Tibial artery (tissue), 4 donors: ENCODE results near the gene ANKRA2.

Source experiments
- DNase-seq, 2 donors: peaks; one replicate each; pipeline ENCODE4 v3.0.0-alpha.2; 2019
- H3K27ac ChIP-seq, 2 donors: fragments of 200-600 bp; sonication (generic) in 1 of 2; 1 replicate in 1 of 2; 2 replicates in 1 of 2; pipeline ENCODE4 v1.5.1; 2018 to 2019; ENCODE audit warnings: mild to moderate bottlenecking in 1 of 2
- H3K27me3 ChIP-seq, 2 donors: fragments of 200-600 bp; sonication (generic) in 1 of 2; one replicate each; pipeline versions ENCODE4 v1.5.1 to v1.6.0; 2016 to 2019
- H3K36me3 ChIP-seq, 3 donors: fragments of 200-600 bp; sonication (generic) in 2 of 3; one replicate each; pipeline ENCODE4 v1.5.1; 2016 to 2019; ENCODE audit warnings: mild to moderate bottlenecking in 2 of 3
- H3K4me1 ChIP-seq, 4 donors: fragments of 200-600 bp; sonication (generic) in 2 of 4; 1 replicate in 3 of 4; 2 replicates in 1 of 4; pipeline ENCODE4 v1.5.1; 2016 to 2019
- H3K4me3 ChIP-seq, 2 donors: fragments of 200-600 bp; sonication (generic) in 1 of 2; 1 replicate in 1 of 2; 2 replicates in 1 of 2; pipeline ENCODE4 v1.5.1; 2018 to 2019; ENCODE audit warnings: mild to moderate bottlenecking in 2 of 2
- H3K9me3 ChIP-seq, 3 donors: fragments of 200-600 bp; sonication (generic) in 1 of 3; one replicate each; pipeline ENCODE4 v1.5.1; 2016 to 2019
- CTCF ChIP-seq, 2 experiments: fragments of 200-600 bp in 1 of 2; fragments of 450-650 bp in 1 of 2; IDR thresholded peaks; one replicate each; pipeline ENCODE4 v1.5.1; 2017 to 2019; ENCODE audit warnings: antibody characterized with exemption in 2 of 2, mild to moderate bottlenecking in 1 of 2, moderate library complexity in 1 of 2
- intact Hi-C: fragments of 100-400 bp; cut with DNase I; formaldehyde crosslinking; loops from one replicate; pipeline ENCODE4 v1.15.0; 2023; ENCODE audit warnings: low total_unique reads

Gene ANKRA2

GRCh38 chr5:73544429-73545402 is 20.7 kb downstream of the ANKRA2 start:
- intact Hi-C loops, result no loop called here
- no peak for TF ChIP-seq CTCF (IDR thresholded peaks at IDR 0.05)
- H3K27me3 ChIP-seq, result no peaks in the 10 kb centered on the region
- DNase-seq, result no peak
- H3K9me3 ChIP-seq, result no peaks in the 10 kb centered on the region
- peaks cover 0 to 3% (median 0%) of the 10 kb centered on the region in 4 donors for H3K4me1 ChIP-seq
- H3K4me3 ChIP-seq, result no peak overlapping the region
- H3K36me3 ChIP-seq, result no peaks in the 10 kb centered on the region
- no peak overlapping the region for H3K27ac ChIP-seq

- no peaks in the 10 kb centered on the region for H3K27me3 ChIP-seq
- DNase-seq, result no peak
- no peaks in the 10 kb centered on the region for H3K36me3 ChIP-seq
- H3K9me3 ChIP-seq, result no peaks in the 10 kb centered on the region
- H3K4me3 ChIP-seq, result no peak overlapping the region
- peaks cover 0 to 22% (median 11%) of the 10 kb centered on the region in 4 donors for H3K4me1 ChIP-seq
- no peak for TF ChIP-seq CTCF (IDR thresholded peaks at IDR 0.05)
- no peak overlapping the region for H3K27ac ChIP-seq
- intact Hi-C loops, result no loop called here
These were observed 23.4 kb downstream of the ANKRA2 start for GRCh38 chr5:73542020-73542419.

GRCh38 chr5:73540192-73540591 is 25.2 kb downstream of the ANKRA2 start:
- DNase-seq, result no peak
- no peak overlapping the region for H3K27ac ChIP-seq
- TF ChIP-seq CTCF (IDR thresholded peaks at IDR 0.05), result no peak
- H3K4me3 ChIP-seq, result no peak overlapping the region
- H3K9me3 ChIP-seq, result no peaks in the 10 kb centered on the region
- H3K27me3 ChIP-seq, result no peaks in the 10 kb centered on the region
- no peaks in the 10 kb centered on the region for H3K36me3 ChIP-seq
- intact Hi-C loops, result no loop called here
- peaks cover 0 to 22% (median 11%) of the 10 kb centered on the region in 4 donors for H3K4me1 ChIP-seq

GRCh38 chr5:73539730-73540129 is 25.7 kb downstream of the ANKRA2 start:
- Histone ChIP-seq H3K36me3 (no peaks in the 10 kb centered on the region), H3K4me1 (peaks cover 0 to 22% (median 11%) of the 10 kb centered on the region in 4 donors), H3K27me3 (no peaks in the 10 kb centered on the region), H3K4me3 (no peak overlapping the region), H3K9me3 (no peaks in the 10 kb centered on the region), H3K27ac (no peak overlapping the region)
- intact Hi-C loops, result no loop called here
- DNase-seq, result no peak
- TF ChIP-seq CTCF (IDR thresholded peaks at IDR 0.05), result no peak

- intact Hi-C loops, result no loop called here
- H3K27ac ChIP-seq, result no peak overlapping the region
- H3K36me3 ChIP-seq, result no peaks in the 10 kb centered on the region
- H3K9me3 ChIP-seq, result no peaks in the 10 kb centered on the region
- no peak for TF ChIP-seq CTCF (IDR thresholded peaks at IDR 0.05)
- no peak for DNase-seq
- peaks cover 0 to 21% (median 11%) of the 10 kb centered on the region in 4 donors for H3K4me1 ChIP-seq
- no peak overlapping the region for H3K4me3 ChIP-seq
- no peaks in the 10 kb centered on the region for H3K27me3 ChIP-seq
These were observed 30.5 kb downstream of the ANKRA2 start for GRCh38 chr5:73534971-73535370.
